ENCODE measurements around the gene SELENOP.

SELENOP gene, protein sequence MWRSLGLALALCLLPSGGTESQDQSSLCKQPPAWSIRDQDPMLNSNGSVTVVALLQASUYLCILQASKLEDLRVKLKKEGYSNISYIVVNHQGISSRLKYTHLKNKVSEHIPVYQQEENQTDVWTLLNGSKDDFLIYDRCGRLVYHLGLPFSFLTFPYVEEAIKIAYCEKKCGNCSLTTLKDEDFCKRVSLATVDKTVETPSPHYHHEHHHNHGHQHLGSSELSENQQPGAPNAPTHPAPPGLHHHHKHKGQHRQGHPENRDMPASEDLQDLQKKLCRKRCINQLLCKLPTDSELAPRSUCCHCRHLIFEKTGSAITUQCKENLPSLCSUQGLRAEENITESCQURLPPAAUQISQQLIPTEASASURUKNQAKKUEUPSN

DNA sequence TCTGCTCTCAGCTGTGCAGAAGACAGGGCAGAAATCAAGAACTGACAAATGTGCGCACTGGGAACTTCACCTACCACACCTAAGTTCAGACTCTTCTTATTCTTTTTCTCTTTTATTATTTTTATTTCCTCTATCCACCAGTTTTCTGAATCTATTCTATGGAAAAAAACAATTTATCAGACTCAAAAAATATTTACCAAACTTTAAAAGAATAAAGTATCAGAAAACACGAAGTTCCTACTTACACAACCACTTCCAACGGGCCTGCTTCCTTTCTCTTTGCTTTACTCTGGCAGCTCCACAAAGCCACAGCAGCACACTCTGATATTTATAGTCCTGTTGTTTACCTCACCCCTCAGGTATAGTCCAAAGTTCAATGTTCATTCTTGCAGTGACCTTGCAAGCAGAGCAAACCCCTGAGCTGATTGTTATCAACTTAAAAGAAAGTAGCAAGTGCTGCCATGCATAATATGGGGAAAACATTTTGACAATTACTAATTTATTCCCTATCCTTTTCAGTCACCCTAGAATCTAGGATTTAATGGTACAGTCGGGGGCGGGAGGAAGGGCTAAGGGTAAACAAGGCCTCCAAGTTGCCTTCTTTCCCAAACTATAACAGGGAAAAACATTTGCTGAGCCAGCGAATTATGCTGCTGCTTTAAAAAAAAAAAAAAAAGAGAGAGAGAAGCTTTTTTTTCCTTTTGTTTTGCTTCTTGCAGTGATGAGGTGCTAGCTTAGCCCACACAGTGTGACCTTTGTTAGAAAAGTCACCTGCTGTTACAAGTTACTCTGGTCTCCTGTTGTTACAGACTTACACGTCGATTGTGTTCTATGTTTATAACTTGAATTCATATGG, at the start of gene SELENOP:
TSS of gene SELENOP (minus strand) at position 302 of the 856 bp plus-strand sequence. CDS start 3,539 bp downstream, outside the sequence.
- peaks cover 0 to 7% (median 0%) of the 10 kb centered on the region in 3 donors for H3K36me3 ChIP-seq
- no peaks in the 10 kb centered on the region for H3K9me3 ChIP-seq
- no peaks in the 10 kb centered on the region for H3K4me1 ChIP-seq
- H3K4me3 ChIP-seq = peak within 1 kb of the TSS; percentile 39 to 42
- TF ChIP-seq, protein P1, sequence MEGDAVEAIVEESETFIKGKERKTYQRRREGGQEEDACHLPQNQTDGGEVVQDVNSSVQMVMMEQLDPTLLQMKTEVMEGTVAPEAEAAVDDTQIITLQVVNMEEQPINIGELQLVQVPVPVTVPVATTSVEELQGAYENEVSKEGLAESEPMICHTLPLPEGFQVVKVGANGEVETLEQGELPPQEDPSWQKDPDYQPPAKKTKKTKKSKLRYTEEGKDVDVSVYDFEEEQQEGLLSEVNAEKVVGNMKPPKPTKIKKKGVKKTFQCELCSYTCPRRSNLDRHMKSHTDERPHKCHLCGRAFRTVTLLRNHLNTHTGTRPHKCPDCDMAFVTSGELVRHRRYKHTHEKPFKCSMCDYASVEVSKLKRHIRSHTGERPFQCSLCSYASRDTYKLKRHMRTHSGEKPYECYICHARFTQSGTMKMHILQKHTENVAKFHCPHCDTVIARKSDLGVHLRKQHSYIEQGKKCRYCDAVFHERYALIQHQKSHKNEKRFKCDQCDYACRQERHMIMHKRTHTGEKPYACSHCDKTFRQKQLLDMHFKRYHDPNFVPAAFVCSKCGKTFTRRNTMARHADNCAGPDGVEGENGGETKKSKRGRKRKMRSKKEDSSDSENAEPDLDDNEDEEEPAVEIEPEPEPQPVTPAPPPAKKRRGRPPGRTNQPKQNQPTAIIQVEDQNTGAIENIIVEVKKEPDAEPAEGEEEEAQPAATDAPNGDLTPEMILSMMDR (IDR thresholded peaks at IDR 0.05) = no peak
- peak within 1 kb of the TSS; percentile 38 to 41 for H3K27ac ChIP-seq
- intact Hi-C loops (cut with DNase I; ENCODE audit: low total_unique reads) = no loop called here
- H3K27me3 ChIP-seq = no peaks in the 10 kb centered on the region
- DNase-seq = peak; percentile 67

DNA sequence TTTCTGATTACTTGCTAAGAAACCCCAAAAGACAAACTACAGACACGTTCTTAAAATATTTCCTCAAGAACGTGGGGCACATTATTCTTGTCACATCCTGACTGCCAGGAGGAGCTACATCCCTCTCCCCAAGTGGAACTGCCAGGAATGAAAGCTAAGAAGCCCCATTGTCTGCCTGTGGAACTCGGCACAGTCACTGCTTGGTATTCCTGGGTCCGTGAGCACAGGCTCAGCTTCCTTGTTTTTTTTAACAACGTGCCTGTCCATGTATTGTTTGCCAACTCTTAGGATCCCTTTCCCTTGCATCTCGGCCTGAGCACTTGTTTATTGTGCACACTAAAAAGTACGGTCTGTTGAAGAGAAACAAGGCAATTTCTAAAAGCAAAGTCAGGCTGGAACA, 47.0 kb upstream of the SELENOP start:
- Histone ChIP-seq H3K27me3 (no peaks in the 10 kb centered on the region), H3K27ac (peak overlapping the region; percentile 11 to 47), H3K9me3 (peaks cover 0 to 7% (median 0%) of the 10 kb centered on the region in 3 donors), H3K4me3 (no peak overlapping the region), H3K36me3 (no peaks in the 10 kb centered on the region), H3K4me1 (peaks cover 0 to 8% (median 0%) of the 10 kb centered on the region in 4 donors)
- intact Hi-C loops (cut with DNase I; ENCODE audit: low total_unique reads) = no loop called here
- DNase-seq = peak in 1 of 2 donors; percentile 32
- TF ChIP-seq, protein P1 (IDR thresholded peaks at IDR 0.05) = no peak

DNA sequence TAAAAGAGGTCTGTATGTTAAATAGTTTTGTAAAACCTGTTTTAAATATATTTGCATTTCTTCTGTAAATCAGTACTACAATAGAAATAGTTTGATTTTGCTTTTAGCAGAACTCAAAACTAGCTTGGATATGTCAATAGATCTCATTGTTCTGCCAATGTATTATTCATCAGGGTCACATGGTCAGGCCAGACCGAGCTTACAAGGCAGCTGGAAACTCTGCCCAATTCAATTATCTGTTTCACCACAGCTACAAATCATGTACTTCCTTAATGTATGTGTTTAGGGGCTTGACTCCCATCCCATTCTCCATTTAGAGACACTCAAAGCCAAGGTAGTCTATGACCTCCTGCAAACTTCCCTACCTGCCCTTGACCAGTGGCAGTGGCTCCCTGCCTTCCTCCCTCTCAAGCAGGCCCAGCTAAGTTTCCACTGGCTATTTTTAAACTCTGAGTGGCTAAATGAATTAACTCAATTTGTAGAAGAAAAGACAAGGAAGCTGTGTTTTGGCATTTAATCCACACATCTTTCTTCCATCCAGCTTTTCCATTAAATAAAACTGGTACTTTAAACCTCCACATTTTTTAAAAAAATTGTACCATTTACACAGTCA, 46.4 kb upstream of the SELENOP start:
- intact Hi-C loops (cut with DNase I; ENCODE audit: low total_unique reads) = no loop called here
- H3K4me3 ChIP-seq = no peak overlapping the region
- DNase-seq = peak in 1 of 2 donors; percentile 45
- H3K9me3 ChIP-seq = peaks cover 0 to 7% (median 0%) of the 10 kb centered on the region in 3 donors
- TF ChIP-seq, protein P1 (IDR thresholded peaks at IDR 0.05) = no peak
- peak overlapping the region; percentile 11 to 47 for H3K27ac ChIP-seq
- H3K36me3 ChIP-seq = no peaks in the 10 kb centered on the region
- no peaks in the 10 kb centered on the region for H3K27me3 ChIP-seq
- H3K4me1 ChIP-seq = peaks cover 0 to 8% (median 0%) of the 10 kb centered on the region in 4 donors

DNA sequence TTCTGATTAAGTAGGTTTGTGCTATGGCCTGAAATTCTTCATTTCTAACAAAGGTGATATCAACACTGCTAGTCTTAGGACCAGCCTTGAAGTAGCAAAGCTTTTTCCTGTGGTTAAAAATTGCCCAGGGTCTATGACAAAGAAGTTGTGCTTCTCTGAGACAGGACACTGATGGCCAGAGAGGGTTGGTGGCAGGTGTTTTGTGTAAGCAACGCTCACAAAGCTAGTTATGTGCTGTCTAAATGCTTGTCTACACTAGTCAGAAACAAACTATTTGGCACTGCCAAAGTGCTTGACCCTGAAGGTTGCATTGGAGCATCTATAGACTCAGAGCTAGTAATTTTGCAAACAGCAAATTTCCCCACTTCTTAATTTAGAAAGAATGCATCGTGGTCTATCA, 44.1 kb upstream of the SELENOP start:
- no peak overlapping the region for H3K27ac ChIP-seq

DNA sequence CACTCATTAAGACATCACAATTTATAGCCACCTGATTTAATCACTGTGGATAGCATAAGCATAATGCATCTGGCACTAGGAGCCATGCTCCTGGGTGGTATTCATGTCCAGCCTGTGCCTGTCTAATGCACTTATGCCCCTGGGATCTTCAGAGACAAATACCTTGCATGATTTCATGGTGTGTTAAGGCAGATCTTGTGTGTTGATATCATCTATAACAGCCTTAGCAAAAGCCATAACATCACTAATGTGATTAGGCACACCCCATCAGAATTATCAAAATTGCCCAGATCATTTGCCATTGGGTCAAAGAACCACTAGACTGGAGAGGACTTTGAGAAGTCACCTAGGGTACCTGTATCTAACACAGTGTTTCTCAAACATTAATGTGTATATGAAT, 43.7 kb upstream of the SELENOP start:
- peaks cover 0 to 8% (median 0%) of the 10 kb centered on the region in 4 donors for H3K4me1 ChIP-seq
- intact Hi-C loops (cut with DNase I; ENCODE audit: low total_unique reads) = no loop called here
- no peaks in the 10 kb centered on the region for H3K27me3 ChIP-seq
- no peaks in the 10 kb centered on the region for H3K36me3 ChIP-seq
- DNase-seq = no peak
- H3K4me3 ChIP-seq = no peak overlapping the region
- TF ChIP-seq, protein P1 (IDR thresholded peaks at IDR 0.05) = no peak
- no peak overlapping the region for H3K27ac ChIP-seq
- H3K9me3 ChIP-seq = no peaks in the 10 kb centered on the region

More for the DNA sequence above, 44.1 kb upstream of the SELENOP start:
- peaks cover 0 to 8% (median 0%) of the 10 kb centered on the region in 4 donors for H3K4me1 ChIP-seq
- TF ChIP-seq, protein P1 (IDR thresholded peaks at IDR 0.05) = no peak
- no peak for DNase-seq
- H3K27me3 ChIP-seq = no peaks in the 10 kb centered on the region
- no peak overlapping the region for H3K4me3 ChIP-seq
- H3K36me3 ChIP-seq = no peaks in the 10 kb centered on the region
- intact Hi-C loops (cut with DNase I; ENCODE audit: low total_unique reads) = no loop called here
- peaks cover 0 to 4% (median 0%) of the 10 kb centered on the region in 3 donors for H3K9me3 ChIP-seq
